ENCODE results near the gene NF1.
"Not testable (repeated sequence)": the region's sequence is repeated elsewhere in the genome, so short reads cannot be mapped to it uniquely, and the experiment has no call there.

NF1 gene

GRCh38 chr17:31307640-31308039, 212.9 kb downstream of the NF1 start:
- H3K36me3 Mint-ChIP-seq (ENCODE audit: low read depth) = peaks cover 31% of the 10 kb centered on the region
- no peak overlapping the region for H3K4me3 Mint-ChIP-seq
- no peaks in the 10 kb centered on the region for H3K9me3 Mint-ChIP-seq
- H3K27ac Mint-ChIP-seq = no peak overlapping the region
- H3K27me3 Mint-ChIP-seq (ENCODE audit: low read depth) = no peaks in the 10 kb centered on the region
- no peak for TF ChIP-seq CTCF (IDR thresholded peaks at IDR 0.05; ENCODE audit: unreplicated experiment in 3 of 3)
- H3K4me1 Mint-ChIP-seq = no peaks in the 10 kb centered on the region

GRCh38 chr17:31308372-31309334, 213.9 kb downstream of the NF1 start:
- H3K27ac Mint-ChIP-seq = no peak overlapping the region
- no peaks in the 10 kb centered on the region for H3K4me1 Mint-ChIP-seq
- no peak for TF ChIP-seq CTCF (IDR thresholded peaks at IDR 0.05; ENCODE audit: unreplicated experiment in 3 of 3)
- H3K4me3 Mint-ChIP-seq = no peak overlapping the region
- H3K9me3 Mint-ChIP-seq = no peaks in the 10 kb centered on the region
- H3K36me3 Mint-ChIP-seq (ENCODE audit: low read depth) = peaks cover 26% of the 10 kb centered on the region
- no peaks in the 10 kb centered on the region for H3K27me3 Mint-ChIP-seq (ENCODE audit: low read depth)

- no peak for TF ChIP-seq CTCF (IDR thresholded peaks at IDR 0.05; ENCODE audit: unreplicated experiment in 3 of 3)
- H3K27ac Mint-ChIP-seq = no peak overlapping the region
- H3K4me1 Mint-ChIP-seq = no peaks in the 10 kb centered on the region
- H3K36me3 Mint-ChIP-seq (ENCODE audit: low read depth) = peaks cover 22% of the 10 kb centered on the region
- H3K27me3 Mint-ChIP-seq (ENCODE audit: low read depth) = no peaks in the 10 kb centered on the region
- no peak overlapping the region for H3K4me3 Mint-ChIP-seq
- H3K9me3 Mint-ChIP-seq = no peaks in the 10 kb centered on the region
Observed at GRCh38 chr17:31309556-31309955, 214.8 kb downstream of the NF1 start.

- Mint-ChIP-seq H3K4me1 (no peaks in the 10 kb centered on the region), H3K27me3 (ENCODE audit: low read depth) (no peaks in the 10 kb centered on the region), H3K36me3 (ENCODE audit: low read depth) (peaks cover 20% of the 10 kb centered on the region), H3K27ac (no peak overlapping the region), H3K4me3 (no peak overlapping the region), H3K9me3 (no peaks in the 10 kb centered on the region)
- no peak for TF ChIP-seq CTCF (IDR thresholded peaks at IDR 0.05; ENCODE audit: unreplicated experiment in 3 of 3)
Observed at GRCh38 chr17:31310260-31310659, 215.5 kb downstream of the NF1 start.

- Mint-ChIP-seq H3K27ac (no peak overlapping the region), H3K27me3 (ENCODE audit: low read depth) (no peaks in the 10 kb centered on the region), H3K4me1 (no peaks in the 10 kb centered on the region), H3K36me3 (ENCODE audit: low read depth) (peaks cover 17% of the 10 kb centered on the region), H3K9me3 (no peaks in the 10 kb centered on the region), H3K4me3 (no peak overlapping the region)
- no peak for TF ChIP-seq CTCF (IDR thresholded peaks at IDR 0.05; ENCODE audit: unreplicated experiment in 3 of 3)
Observed at GRCh38 chr17:31310886-31311285, 216.1 kb downstream of the NF1 start.

GRCh38 chr17:31311526-31311925, 216.7 kb downstream of the NF1 start:
- TF ChIP-seq CTCF (IDR thresholded peaks at IDR 0.05; ENCODE audit: unreplicated experiment in 3 of 3) = no peak
- H3K4me3 Mint-ChIP-seq = no peak overlapping the region
- H3K36me3 Mint-ChIP-seq (ENCODE audit: low read depth) = peaks cover 16% of the 10 kb centered on the region
- H3K27ac Mint-ChIP-seq = no peak overlapping the region
- no peaks in the 10 kb centered on the region for H3K27me3 Mint-ChIP-seq (ENCODE audit: low read depth)
- no peaks in the 10 kb centered on the region for H3K4me1 Mint-ChIP-seq
- no peaks in the 10 kb centered on the region for H3K9me3 Mint-ChIP-seq

GRCh38 chr17:31312223-31312622, 217.4 kb downstream of the NF1 start:
- H3K9me3 Mint-ChIP-seq; H3K4me3 Mint-ChIP-seq; H3K27ac Mint-ChIP-seq; H3K27me3 Mint-ChIP-seq (ENCODE audit: low read depth); H3K4me1 Mint-ChIP-seq: not testable (repeated sequence)
- H3K36me3 Mint-ChIP-seq (ENCODE audit: low read depth) = peaks cover 16% of the 10 kb centered on the region
